ENCODE measurements around the gene KIAA0753.

The KIAA0753 gene

GRCh38 chr17:6531575-6531974, 108.9 kb downstream of the KIAA0753 start:
- POLR2A ChIA-PET = no interaction called here
- TF ChIP-seq CTCF (IDR thresholded peaks at IDR 0.05; ENCODE audit: control extremely low read depth, extremely low read depth, low read depth, missing control alignments) = no peak
- CTCF ChIA-PET = interaction anchor here (1.4 kb wide), 1 partner anchor 13 kb away, joined by 3 read pairs; no protein-coding TSS in a partner anchor

GRCh38 chr17:6530324-6530920, 110.1 kb downstream of the KIAA0753 start:
- POLR2A ChIA-PET = no interaction called here
- no peak for TF ChIP-seq CTCF (IDR thresholded peaks at IDR 0.05; ENCODE audit: control extremely low read depth, extremely low read depth, low read depth, missing control alignments)
- no peak for DNase-seq (ENCODE audit: extremely low spot score)
- CTCF ChIA-PET = no interaction called here

More at GRCh38 chr17:6531575-6531974, 108.9 kb downstream of the KIAA0753 start:
- no peak for DNase-seq (ENCODE audit: extremely low spot score)

- DNase-seq (ENCODE audit: extremely low spot score) = no peak
Measured at GRCh38 chr17:6528557-6528956, 112.0 kb downstream of the KIAA0753 start.

More at GRCh38 chr17:6528557-6528956, 112.0 kb downstream of the KIAA0753 start:
- no peak for TF ChIP-seq CTCF (IDR thresholded peaks at IDR 0.05; ENCODE audit: control extremely low read depth, extremely low read depth, low read depth, missing control alignments)
- ChIA-PET CTCF (interaction anchor here (1.1 kb wide), 1 partner anchor 10 kb away, joined by 3 read pairs; no protein-coding TSS in a partner anchor), POLR2A (no interaction called here)

Data from GM10248 (cell line).